Fibroblast of mammary gland (primary cell): Measurements from ENCODE around the gene TMEM132C.
"Not testable (repeated sequence)": the region's sequence is repeated elsewhere in the genome, so short reads cannot be mapped to it uniquely, and the experiment has no call there.

ENCODE experiments used
- DNase-seq: peaks from one replicate; pipeline ENCODE4 v3.0.0-alpha.2; 2010; ENCODE audit warnings: low read depth
- H3K4me3 ChIP-seq: 2 replicates; pipeline ENCODE4 v1.5.1; 2011; ENCODE audit warnings: low read depth, mild to moderate bottlenecking, low read length, moderate library complexity; ENCODE audit not compliant: control insufficient read depth
- CTCF ChIP-seq: conservative IDR thresholded peaks from 2 replicates; pipeline ENCODE4 v1.5.1; 2011; ENCODE audit warnings: low read depth, low read length, inconsistent platforms; ENCODE audit not compliant: control insufficient read depth, insufficient read depth

The TMEM132C gene

GRCh38 chr12:128592220-128592744, 325.3 kb downstream of the TMEM132C start:
- no peak for TF ChIP-seq CTCF
- no peak overlapping the region for H3K4me3 ChIP-seq
- no peak for DNase-seq

- H3K4me3 ChIP-seq = no peak overlapping the region
- TF ChIP-seq CTCF = no peak
- no peak for DNase-seq
Measured at GRCh38 chr12:128594521-128594920, 327.6 kb downstream of the TMEM132C start.

- H3K4me3 ChIP-seq = no peak overlapping the region
- no peak for TF ChIP-seq CTCF
- no peak for DNase-seq
Measured at GRCh38 chr12:128595609-128596008, 328.6 kb downstream of the TMEM132C start.

GRCh38 chr12:128600886-128601285, 333.9 kb downstream of the TMEM132C start:
- no peak overlapping the region for H3K4me3 ChIP-seq
- DNase-seq = no peak
- no peak for TF ChIP-seq CTCF

- no peak for DNase-seq
- no peak overlapping the region for H3K4me3 ChIP-seq
- no peak for TF ChIP-seq CTCF
Measured at GRCh38 chr12:128603573-128604115, 336.7 kb downstream of the TMEM132C start.

GRCh38 chr12:128604219-128604618, 337.2 kb downstream of the TMEM132C start:
- not testable (repeated sequence) for H3K4me3 ChIP-seq, DNase-seq

- no peak for DNase-seq
- H3K4me3 ChIP-seq = no peak overlapping the region
- TF ChIP-seq CTCF = no peak
Measured at GRCh38 chr12:128606051-128606450, 339.1 kb downstream of the TMEM132C start.
